Right lobe of liver (tissue), 4 donors: Measurements from ENCODE around the gene KIF6.

ENCODE experiments used
- CTCF ChIP-seq, 4 donors: fragments of 200-600 bp in 3 of 4; fragments of 450-650 bp in 1 of 4; IDR thresholded peaks; one replicate each; pipeline versions ENCODE4 v1.5.1 to v1.8.0; 2016 to 2022; ENCODE audit warnings: antibody characterized with exemption in 4 of 4, mild to moderate bottlenecking in 2 of 4
- POLR2A ChIP-seq: fragments of 450-650 bp; IDR thresholded peaks from one replicate; pipeline ENCODE4 v1.6.1; 2017; ENCODE audit warnings: antibody characterized with exemption, mild to moderate bottlenecking
- donor health status: DM: no; HTN: no; CAD: no.
- donor health status: DM: no; HTN: no; CAD: no.
- donor health status: DM: no; HTN: yes; CAD: no.

GRCh38 chr6:39517756-39518155 is 207.5 kb downstream of the KIF6 start:
- TF ChIP-seq POLR2A (no peak), CTCF (IDR thresholded peaks at IDR 0.05) (no peak)
